ENCODE results near the gene TLE5.
"Not testable (repeated sequence)": the region's sequence is repeated elsewhere in the genome, so short reads cannot be mapped to it uniquely, and the experiment has no call there.

TLE5 gene

DNA sequence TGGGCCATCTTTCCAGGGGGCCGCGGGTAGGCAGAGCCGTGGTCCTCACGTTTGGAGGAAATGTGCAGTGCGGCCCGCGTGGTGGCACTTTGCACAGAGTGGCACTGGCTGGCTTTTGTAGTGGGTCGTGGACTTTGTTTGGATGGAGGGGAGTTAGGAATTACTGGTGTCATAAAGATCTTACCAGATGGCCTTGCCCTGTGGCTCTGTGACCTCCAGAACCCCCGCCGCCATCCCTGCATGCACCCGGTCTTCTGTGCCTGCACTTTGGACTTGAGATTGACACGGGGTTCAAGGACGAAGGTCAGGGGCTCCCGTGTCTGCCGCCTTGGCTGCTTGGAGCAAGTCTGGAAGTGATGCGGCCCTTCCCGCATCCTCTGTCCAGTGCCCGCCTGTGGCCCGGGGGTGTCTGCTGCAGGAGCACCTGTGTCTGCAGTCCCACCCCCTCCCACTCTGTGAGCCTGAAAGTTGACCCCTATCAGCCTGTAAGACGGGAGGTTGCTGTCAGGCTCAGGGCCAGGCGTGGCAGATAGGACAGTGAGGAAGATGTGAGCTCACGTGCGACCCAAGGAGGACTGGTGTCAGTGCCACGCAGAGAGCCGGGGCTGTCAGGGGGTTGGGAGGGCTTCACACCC, 34.1 kb upstream of the TLE5 start:
- no peak for DNase-seq

DNA sequence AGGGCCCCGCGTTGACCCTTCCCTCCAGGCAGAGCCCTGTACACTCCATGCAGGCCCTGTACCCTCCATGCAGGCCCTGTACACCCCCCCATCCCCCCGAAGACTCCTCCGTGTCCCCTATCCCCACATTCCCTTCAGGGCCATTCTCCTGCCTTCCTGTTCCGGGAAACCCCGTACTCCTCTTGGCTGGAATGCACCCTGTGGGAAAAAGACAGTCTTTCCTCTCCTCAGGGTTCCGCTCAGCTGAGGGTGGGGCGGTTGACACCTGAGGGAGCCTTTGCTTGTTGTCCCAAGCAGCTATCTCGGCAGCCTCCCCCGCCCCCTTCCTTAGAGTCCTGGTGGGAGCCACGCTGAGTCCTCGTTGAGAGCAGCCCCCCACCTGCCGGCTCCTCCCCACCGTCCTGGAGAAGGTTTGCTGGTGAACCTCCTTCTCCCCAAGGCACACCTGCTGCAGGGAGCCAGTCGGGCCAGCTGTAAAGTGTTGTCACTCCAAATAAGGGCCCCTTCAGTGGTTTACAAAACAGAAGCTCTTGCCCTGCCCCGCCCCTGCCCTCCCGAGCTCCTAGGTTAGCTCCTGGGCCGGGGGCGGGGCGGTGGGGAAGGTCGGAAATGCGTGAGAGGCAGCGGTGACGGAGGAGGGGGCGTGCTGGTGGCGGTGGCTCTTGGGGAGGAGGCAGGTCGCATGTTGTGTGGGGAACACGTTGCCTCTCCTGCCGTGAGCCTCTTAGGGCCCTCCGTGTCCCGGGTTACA, 33.3 kb upstream of the TLE5 start:
- DNase-seq, result no peak

DNA sequence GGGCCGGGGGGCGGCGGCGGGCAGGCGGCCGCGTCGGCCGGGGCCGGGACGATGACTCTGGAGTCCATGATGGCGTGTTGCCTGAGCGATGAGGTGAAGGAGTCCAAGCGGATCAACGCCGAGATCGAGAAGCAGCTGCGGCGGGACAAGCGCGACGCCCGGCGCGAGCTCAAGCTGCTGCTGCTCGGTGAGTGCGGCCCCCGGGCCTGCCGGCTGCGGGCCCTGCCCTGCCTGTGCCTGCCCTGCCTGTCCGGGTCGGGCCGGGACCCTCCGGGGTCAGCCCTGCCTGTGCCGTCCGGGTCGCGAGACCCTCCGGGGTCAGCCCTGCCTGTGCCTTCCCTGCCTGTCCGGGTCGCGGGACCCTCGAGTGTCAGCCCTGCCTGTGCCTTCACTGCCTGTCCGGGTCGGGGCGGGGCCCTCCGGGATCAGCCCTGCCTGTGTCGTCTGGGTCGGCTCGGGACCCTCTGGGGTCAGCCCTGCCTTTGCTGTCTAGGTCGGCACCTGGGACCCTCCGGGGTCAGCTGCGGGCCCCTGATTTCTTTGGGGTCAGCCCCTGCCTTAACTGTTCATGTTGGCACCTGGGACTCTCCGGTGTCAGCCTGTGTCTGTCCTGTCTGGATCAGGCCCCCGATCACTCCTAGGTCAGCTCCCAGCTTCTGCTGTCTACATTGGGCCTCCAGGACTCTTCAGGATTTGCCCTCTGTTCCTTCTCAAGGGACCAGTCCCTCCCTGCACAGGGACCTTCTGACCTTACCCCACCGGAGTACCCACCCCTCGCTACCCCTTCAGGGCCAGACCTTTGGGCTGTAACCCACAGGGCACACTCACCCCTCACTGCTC, 32.5 kb upstream of the TLE5 start:
- DNase-seq, result no peak

DNA sequence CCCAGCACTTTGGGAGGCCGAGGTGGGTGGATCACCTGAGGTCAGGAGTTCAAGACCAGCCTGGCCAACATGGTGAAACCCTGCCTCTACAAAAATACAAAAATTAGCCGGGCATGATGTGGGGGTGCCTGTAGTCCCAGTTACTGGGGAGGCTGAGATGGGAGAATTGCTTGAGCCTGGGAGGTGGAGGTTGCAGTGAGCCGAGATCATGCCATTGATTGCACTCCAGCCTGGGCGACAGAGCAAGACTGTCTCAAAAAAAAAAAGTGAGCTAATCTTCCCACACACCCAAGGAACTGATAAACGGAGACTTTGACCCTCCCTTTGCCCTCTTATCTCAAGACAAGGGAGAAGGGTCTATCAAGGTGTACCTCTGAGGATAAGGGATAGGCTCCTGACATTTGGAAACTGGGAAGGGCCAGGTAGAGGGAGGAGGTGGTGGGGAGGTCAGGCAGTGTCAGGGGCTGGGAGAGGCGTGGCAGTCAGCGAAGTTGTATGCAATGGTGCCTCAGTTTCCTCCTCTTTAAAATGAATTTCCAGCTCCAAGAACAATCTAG, 27.1 kb upstream of the TLE5 start:
- not testable (repeated sequence) for DNase-seq

DNA sequence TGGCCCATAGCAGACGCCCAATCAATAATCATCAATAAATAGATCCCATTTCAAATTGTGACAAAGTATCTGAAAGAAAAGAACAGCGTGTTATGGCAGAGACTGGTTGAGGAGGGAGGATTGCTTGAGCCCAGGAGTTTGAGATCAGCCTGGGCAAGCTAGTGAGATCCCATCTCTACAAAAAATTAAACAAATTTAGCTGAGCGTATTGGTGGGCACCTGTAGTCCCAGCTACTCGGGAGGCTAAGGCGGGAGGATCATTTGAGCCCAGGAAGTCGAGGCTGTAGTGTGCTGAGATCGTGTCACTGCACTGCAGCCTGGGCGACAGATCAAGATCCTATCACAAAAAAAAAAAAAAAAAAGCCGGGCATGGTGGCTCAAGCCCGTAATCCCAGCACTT, 25.5 kb upstream of the TLE5 start:
- DNase-seq, result no peak

DNA sequence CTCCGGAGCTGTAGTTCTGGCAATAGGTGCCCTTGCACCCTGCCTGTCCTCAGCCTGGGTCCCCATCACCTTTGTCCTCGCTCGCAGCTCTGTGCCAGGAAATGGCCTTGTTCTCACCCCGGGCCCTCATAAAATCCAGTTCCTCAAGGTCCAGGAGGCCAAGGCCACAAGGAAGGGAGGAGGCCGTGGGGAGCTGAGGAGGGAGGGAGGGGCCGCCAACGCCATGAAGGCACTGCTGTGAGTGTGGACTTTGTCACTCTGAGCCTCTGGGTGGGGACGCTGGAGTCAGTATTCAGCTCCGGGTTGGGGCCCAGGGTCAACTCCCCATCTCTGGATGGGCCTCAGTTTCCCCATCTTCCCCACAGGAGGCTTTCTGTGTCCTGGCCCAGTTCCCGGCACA, 22.6 kb upstream of the TLE5 start:
- no peak for DNase-seq

DNA sequence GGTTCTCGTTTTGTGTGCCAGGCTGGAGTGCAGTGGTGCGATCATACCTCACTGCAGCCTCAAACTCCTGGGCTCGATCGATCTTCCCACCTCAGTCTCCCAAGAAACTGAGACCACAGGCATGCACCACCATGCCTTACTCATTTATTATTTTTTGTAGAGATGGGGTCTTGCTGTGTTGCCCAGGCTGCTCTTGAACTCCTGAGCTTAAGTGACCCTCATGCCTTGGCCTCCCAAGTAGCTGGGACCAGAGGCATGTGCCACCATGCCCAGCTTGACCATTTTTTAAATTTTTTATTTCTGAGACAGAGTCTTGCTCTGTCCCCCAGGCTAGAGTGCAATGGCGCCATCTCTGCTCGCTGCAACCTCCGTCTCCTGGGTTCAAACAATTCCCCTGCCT, 21.7 kb upstream of the TLE5 start:
- no peak for DNase-seq

DNA sequence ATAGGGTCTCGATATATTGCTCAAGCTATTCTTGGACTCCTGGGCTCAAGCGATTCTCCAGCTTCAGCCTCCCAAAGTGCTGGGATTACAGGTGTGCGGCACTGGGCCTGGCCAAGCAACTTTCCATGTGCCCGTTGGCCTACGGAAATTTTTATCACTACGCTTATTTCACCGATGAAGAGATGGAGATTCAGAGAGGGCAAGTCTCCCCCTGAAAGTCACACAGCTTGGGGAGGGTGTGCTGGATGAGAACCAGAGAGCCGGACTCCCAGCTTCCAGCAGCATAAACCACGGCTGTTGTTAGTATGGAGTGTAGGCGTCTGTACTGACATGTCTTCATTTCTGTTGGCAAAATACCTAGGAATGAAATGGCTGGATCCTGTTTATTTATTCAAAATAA, 20.0 kb upstream of the TLE5 start:
- no peak for DNase-seq

DNA sequence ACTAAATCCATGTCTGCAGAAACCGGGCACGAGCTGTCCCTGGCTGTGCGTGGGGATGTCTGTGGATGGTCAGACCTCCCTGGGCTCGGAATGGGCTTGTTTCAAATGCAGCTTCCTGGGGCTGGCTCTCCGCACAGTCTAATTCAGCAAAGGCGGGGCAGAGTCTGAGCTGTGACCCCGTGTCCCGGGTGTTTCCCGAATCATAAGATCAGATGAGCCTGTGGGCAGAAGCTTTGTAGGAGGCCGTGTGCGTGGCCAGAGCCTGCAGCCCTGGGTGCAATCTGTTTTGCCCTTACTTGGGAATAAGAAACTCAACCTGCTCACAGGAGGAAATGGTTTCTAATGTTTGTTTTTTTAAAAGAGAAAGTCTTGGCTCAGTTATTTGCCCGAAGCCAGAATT, 18.0 kb upstream of the TLE5 start:
- DNase-seq, result peak; percentile 11

DNA sequence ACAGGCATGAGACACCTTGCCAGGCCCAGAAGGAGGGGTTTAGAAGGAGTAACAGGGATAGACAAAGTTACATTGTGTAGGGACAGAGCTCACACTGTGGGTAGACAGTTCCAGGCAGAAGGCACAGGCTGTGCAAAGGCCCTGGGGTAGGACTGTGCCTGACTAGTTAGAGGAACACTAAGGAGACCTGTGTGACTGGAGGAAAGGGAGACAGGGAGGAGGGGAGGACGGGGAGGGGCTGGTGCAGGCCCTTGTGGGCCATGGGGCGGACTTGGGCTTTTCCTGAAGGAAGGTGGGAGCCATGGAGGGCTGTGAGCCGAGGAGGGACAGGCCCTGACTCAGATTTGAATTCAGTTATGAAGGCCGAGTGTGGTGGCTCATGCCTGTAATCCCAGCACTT, 17.3 kb upstream of the TLE5 start:
- no peak for DNase-seq

DNA sequence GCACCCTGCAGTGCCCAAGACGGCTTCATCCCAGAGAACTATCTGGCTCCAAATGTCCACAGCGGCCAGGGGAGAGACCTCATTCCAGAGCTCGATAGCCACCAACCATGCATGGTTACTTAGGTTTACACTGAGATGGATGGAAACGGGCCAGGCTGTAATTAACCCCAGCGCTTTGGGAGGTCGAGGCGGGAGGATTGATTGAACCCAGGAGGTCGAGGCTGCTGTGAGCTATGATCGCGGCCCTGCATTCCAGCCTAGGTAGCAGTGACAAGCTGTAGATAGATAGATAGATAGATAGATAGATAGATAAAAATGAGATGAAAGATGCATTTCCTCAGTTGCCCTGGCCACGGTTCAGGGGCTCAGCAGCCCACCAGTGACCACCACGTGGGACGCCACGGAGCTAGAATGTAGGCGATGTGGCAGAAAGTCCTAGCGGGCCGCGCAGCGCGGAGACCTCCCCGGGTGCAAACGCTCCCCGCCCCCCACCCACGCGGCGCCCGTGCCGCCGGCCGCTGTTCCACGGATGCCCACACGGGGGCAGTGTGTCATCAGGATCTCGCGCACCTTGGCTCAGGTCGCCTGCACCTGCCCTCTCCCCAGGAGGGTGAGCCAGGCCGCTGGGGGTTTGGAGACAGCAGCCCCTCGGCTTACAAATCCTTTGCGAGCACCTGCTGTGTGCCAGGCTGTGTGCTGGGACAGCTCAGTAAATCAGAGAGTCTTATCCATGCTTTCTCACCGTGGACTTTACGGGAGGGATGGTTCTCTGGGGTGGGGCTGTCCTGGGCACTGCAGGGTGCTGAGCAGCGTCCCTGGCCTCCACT, 13.5 kb upstream of the TLE5 start:
- peak; percentile 46 for DNase-seq

DNA sequence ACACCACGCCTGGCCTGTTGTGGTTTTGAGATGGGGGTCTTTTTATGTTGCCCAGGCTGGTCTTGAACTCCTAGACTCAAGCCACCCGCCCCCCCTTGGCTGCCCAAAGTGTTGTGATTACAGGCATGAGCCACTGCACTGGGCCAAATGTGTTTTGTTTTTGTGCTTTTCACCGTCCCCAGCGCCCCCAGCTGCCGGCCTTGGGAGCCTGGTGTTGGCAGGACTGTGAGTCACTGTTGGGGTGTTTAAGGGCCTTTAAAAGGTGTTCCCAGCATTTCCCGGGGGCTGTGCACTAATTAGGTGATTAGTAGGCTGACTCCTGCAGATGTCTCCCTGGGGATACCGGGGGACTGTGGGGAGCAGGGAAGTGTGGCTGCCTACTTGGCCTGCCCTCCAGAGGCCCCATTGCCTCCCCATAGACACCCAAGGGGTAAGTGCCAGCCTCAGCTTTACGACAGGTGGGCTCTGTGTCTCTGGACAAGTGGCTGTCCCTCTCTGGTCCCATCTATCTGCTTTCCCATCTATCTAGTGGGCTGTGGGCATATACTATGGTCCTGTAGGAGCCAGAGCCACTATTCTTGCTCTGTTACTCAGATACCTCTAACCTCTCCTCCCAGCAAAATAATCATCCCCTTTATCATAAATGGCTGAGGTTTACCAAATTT, 11.8 kb upstream of the TLE5 start:
- no peak for DNase-seq

DNA sequence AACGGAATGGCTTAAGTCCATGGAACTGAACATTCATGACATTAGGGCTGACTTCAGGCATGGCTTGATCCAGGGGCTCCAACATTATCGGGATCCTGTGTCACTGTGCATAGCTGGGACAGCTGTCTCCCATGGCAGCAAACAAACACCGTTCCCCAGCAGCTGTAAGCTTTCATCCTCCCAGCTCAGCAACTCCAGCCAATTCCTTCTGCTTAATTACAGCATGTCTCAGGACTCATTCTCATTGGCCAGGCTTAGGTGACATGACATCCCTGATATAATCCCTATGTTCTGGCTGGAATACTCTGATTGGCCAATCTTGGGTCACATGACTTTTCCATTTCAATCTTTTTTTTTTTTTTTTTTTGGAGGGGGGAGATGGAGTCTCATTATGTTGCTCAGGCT, 10.9 kb upstream of the TLE5 start:
- DNase-seq, result no peak

DNA sequence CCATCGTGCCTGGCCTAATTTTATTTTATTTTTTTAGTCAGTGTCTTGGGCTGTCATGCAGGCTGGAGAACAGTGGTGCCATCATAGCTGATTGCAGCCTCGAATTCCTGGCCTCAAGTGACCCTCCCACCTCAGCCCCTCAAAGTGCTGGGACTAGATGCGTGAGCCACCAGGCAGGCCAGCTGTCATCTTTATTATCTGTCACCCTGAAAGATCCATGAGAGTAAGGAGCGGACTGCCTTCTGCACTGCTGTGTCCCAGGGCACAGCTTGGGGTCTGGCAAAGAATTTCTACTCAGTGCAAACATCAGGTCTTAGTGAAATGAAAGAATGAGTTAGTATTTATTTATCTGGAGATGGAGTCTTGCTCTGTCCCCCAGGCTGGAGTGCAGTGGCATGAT, 9.5 kb upstream of the TLE5 start:
- DNase-seq, result no peak

DNA sequence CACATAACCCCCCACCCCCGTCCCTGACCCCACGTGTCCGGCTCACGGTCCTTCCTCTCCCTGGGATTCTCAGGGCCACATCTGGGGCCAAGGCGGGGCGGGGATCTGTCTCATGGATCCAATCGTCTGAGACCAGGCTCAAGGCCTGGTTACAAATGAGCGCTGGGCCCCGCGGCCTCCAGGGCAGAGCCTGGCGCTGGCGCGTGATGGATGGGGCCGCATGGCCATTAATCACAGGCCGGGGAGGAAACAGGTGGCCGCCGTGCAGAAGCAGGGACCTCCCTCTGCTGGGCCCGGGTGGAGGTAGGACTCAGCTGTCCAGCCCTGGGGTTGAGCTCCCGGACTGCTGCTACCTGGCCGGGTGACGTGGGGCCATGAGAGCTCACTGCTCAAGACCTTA, 5.8 kb upstream of the TLE5 start:
- DNase-seq, result no peak

DNA sequence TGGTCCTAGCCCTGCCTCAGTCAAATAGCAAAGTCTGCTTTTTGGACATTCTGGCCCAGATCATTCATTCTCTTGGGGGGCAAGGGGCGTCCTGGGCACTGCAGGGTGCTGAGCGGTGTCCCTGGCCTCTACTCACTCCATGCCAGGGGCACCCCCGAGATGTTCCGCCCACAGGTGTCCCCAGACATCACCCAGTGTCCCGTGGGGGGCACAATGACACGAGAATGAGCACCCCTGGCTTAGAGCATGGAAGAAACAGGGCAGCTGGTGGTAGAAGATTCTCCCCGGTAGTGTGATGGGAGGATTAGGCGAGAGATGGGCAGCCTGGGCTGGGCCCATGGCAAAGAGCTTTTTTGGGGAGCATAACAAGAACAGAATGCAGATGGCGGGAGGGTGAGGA, 5.3 kb upstream of the TLE5 start:
- DNase-seq, result no peak

DNA sequence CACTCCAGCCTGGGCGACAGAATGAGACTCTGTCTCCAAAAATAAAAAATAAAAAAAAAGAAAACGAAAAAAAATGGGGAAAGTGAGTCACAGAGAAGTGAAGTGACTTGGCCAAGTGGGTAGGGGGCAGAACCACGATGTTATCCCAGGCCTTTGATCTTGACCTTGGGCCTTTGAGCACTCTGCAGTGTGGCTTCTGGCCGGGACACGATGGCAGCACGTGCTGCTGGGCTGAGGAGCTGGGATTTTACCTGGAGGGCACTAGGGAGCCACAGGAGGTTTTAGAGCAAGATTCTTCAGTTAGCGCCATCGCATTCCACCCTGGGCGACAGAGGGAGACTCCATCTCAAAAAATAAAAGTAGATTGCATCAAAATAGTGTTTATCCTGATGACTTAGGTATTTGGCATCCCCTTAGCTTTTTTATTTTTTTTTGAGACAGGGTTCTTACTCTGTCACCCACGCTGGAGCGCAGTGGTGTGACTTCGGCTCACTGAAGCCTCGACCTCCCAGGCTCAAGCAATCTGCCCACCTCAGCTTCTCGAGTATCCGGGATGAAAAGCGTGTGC, 4.3 kb upstream of the TLE5 start:
- DNase-seq, result no peak

DNA sequence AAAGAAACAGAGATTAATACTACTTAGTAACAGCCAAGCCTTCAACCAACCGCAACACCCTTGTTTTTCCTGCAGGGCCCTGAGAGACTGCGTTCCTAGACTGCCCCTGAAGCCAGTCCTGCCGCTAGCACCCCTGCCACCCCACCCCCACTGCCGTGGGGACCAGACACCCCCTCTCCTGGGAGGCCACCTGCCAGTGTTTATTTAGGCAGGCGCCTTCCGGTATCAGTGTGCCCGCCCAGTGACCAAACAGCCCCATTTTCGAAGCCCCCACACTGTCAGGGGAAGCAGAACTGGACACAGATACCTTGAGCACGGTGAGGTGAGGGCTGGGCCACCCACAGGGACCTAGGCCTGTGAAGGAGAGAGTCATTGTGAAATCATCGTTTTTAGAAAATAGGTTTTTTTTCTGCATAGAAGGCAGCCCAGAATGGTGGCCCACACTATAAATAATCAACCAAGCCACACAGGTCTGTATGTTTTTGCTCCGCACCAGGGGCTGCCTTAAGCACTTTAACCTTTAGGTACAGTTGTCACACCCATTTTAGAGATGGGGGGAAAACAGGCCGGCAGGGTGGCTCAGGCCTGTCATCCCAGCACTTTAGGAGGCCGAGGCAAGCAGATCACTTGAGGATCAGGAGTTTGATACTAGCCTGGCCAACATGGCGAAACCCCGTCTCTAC, 3.5 kb upstream of the TLE5 start:
- no peak for DNase-seq

DNA sequence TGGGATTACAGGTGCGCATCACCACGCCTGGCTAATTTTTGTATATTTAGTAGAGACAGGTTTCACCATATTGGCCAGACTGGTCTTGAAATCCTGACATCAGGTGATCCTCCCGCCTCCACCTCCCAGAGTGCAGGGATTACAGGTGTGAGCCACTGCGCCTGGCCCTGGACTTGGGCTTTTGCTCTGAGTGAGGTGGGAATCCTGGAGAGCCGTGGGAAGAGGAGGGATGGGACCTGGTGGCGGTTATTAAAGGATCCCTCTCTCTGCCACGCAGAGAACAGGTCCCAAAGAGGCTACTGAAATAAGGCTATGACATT, 1.7 kb upstream of the TLE5 start:
- DNase-seq, result no peak

DNA sequence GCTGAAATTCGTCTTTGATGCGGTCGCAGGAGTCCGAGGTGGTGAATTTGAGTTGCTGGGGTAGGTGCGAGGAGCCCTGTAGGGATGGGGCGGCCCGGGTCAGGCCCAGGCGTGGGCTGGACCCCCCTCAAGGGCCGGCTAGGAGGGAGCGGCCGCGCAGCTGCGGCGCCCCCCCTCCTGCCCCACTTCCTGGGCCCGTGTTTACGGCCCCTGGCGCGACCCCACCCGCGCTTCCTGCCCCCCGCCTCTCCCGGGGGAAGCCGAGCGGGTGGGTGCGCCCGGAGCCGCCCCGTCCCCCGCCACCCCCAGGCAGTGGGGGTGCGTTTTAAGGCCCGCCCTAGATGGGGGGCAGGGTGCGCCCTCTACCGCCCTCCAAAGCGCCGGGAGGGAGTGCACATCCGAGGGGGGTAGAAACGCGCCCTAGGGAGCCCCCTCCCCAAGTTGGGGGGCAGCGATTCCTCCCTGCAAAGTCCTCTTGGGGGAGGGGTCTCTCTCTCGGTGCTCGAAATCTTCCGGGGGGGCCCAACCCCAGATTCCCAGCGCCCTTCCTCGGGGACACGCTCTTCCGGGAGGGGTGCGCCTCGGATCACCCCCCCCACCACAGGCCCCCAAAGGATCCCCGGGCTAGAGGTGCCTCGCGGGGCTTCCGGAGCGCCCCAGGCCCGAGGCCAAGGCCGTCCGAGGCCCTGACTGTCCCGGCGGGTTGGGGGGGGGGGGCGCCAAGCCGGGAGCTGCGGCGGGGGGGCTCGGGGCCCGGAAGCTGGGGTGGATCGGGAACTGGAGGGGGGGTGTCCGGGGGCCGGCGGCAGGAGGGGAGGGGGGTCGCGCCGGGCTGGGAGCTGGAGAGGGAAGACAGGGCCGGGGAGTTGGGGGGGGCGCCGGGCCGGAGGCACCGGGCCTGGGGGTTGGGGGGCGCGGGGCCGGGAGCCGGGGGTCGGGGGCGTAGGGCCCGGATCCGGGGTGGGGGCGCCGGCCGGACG, 823 bp downstream of the TLE5 start:
- no peak for DNase-seq
